B cell (primary cell): ENCODE data around the gene ABTB2. TPM values are rescaled to one million over a fixed set of nuclear protein-coding genes. Genes with fewer than 3 reads are reported as not detected.

Source experiments
- ATAC-seq: fragments of 200-7000 bp; cut with Tn5 transposase; one replicate; pipeline ENCODE4 v1.10.0; 2021; ENCODE audit warnings: low read depth, mild to moderate bottlenecking, moderate number of reproducible peaks, moderate library complexity
- CTCF ChIA-PET: fragments of 350-600 bp; sonication (Branson Sonifier 250); formaldehyde crosslinking; loops from one replicate; lab custom pipeline; 2021; ENCODE audit warnings: antibody characterized with exemption, inconsistent platforms; lab: Charles Lee
- POLR2A ChIA-PET: fragments of 350-600 bp; sonication (Branson Sonifier 250); formaldehyde crosslinking; loops from one replicate; lab custom pipeline; 2021; ENCODE audit warnings: antibody characterized with exemption; lab: Charles Lee
- DNase-seq: peaks from one replicate; pipeline ENCODE4 v3.0.0; 2013
- H2AFZ ChIP-seq: 2 replicates; pipeline ENCODE4 v1.6.1; 2012; ENCODE audit warnings: mild to moderate bottlenecking, low read depth, low read length; ENCODE audit not compliant: insufficient read depth, poor library complexity, severe bottlenecking
- H3K27ac ChIP-seq, 2 donors: 1 replicate in 1 of 2; 2 replicates in 1 of 2; pipeline ENCODE4 v1.5.1; 2012 to 2013; ENCODE audit warnings: low read length in 2 of 2, mild to moderate bottlenecking in 2 of 2, moderate library complexity in 1 of 2
- H3K27me3 ChIP-seq, 4 experiments: fragments of 200-600 bp in 1 of 4; sonication (generic) in 1 of 4; replicated peaks in 1 of 4; 1 replicate in 2 of 4; 2 replicates in 2 of 4; pipeline versions ENCODE4 v1.6.1 to v1.7.0; 2013 to 2016; ENCODE audit warnings: low read length in 3 of 4, mild to moderate bottlenecking in 2 of 4, mixed read lengths in 1 of 4, moderate library complexity in 1 of 4; ENCODE audit not compliant: insufficient read depth in 4 of 4, control insufficient read depth in 3 of 4; ENCODE audit errors: control extremely low read depth in 1 of 4
- H3K36me3 ChIP-seq, 2 experiments: replicated peaks in 1 of 2; 1 replicate in 1 of 2; 2 replicates in 1 of 2; pipeline versions ENCODE4 v1.6.1 to v1.7.1; 2013; ENCODE audit warnings: low read length in 1 of 2; ENCODE audit not compliant: insufficient read depth in 2 of 2, control insufficient read depth in 1 of 2; ENCODE audit errors: control extremely low read depth in 1 of 2, extremely low read depth in 1 of 2
- H3K4me1 ChIP-seq, 2 donors: fragments of 200-600 bp in 1 of 2; sonication (generic) in 1 of 2; 1 replicate in 1 of 2; 2 replicates in 1 of 2; pipeline versions ENCODE4 v1.5.1 to v1.6.1; 2013 to 2017; ENCODE audit warnings: low read length in 2 of 2; ENCODE audit not compliant: control insufficient read depth in 2 of 2, insufficient read depth in 2 of 2
- H3K4me2 ChIP-seq: replicated peaks from 2 replicates; pipeline ENCODE3; 2012; ENCODE audit warnings: mild to moderate bottlenecking, low read depth, low read length; ENCODE audit not compliant: poor library complexity, severe bottlenecking
- H3K4me3 ChIP-seq, 5 experiments: fragments of 200-600 bp in 1 of 5; sonication (generic) in 1 of 5; 1 replicate in 3 of 5; 2 replicates in 2 of 5; pipeline versions ENCODE4 v1.5.1 to v1.7.0; 2011 to 2016; ENCODE audit warnings: low read length in 4 of 5, mild to moderate bottlenecking in 4 of 5, low read depth in 2 of 5, control low read depth in 1 of 5, moderate library complexity in 1 of 5; ENCODE audit not compliant: insufficient read depth in 1 of 5; ENCODE audit errors: control extremely low read depth in 1 of 5, extremely low read depth in 1 of 5
- H3K79me2 ChIP-seq: fragments of 200-600 bp; sonication (generic); one replicate; pipeline ENCODE4 v1.6.0; 2016; ENCODE audit warnings: low read length; ENCODE audit not compliant: control insufficient read depth, insufficient read depth
- H3K9ac ChIP-seq: fragments of 200-600 bp; sonication (generic); 2 replicates; pipeline ENCODE4 v1.6.1; 2017; ENCODE audit warnings: mild to moderate bottlenecking, low read length, moderate library complexity
- H3K9me3 ChIP-seq, 3 donors: one replicate each; pipeline versions ENCODE4 v1.6.1 to v1.7.1; 2013; ENCODE audit warnings: low read length in 2 of 3; ENCODE audit not compliant: control insufficient read depth in 2 of 3, insufficient read depth in 1 of 3; ENCODE audit errors: control extremely low read depth in 1 of 3
- H4K20me1 ChIP-seq: 2 replicates; pipeline ENCODE4 v1.6.0; 2012; ENCODE audit warnings: mild to moderate bottlenecking, low read length; ENCODE audit not compliant: insufficient read depth, control insufficient read depth, poor library complexity, severe bottlenecking
- H3K27ac Mint-ChIP-seq: one replicate; pipeline ENCODE4 v1.8.0; 2021; ENCODE audit warnings: mixed read lengths
- H3K27me3 Mint-ChIP-seq: one replicate; pipeline ENCODE4 v1.8.0; 2021; ENCODE audit warnings: mixed read lengths
- H3K4me1 Mint-ChIP-seq: one replicate; pipeline ENCODE4 v1.8.0; 2021; ENCODE audit warnings: mixed read lengths
- H3K4me3 Mint-ChIP-seq: one replicate; pipeline ENCODE4 v1.8.0; 2021; ENCODE audit warnings: mixed read lengths
- H3K9me3 Mint-ChIP-seq: one replicate; pipeline ENCODE4 v1.8.0; 2022; ENCODE audit warnings: mixed read lengths; ENCODE audit not compliant: insufficient read depth
- EZH2 ChIP-seq: IDR thresholded peaks from 2 replicates; pipeline ENCODE4 v1.6.1; 2012; ENCODE audit warnings: borderline replicate concordance, low read depth, mild to moderate bottlenecking, moderate library complexity, low read length; ENCODE audit not compliant: insufficient read depth, poor library complexity, severe bottlenecking
- WGBS: methylation state at CpG from one replicate; pipeline ENCODE4 v1.1.5; 2013; ENCODE audit warnings: missing lambda C conversion rate; ENCODE audit not compliant: insufficient coverage; 5-methylcytosine and 5-hydroxymethylcytosine counted together
- intact Hi-C: fragments of 100-400 bp; cut with micrococcal nuclease; formaldehyde crosslinking; loops from one replicate; pipeline ENCODE4 v1.10.0; 2022
- polyA plus RNA-seq: library from polyadenylated mRNA; depleted of rRNA; stranded (reverse); fragments of >200 nt; gene quantifications from 2 replicates; pipeline ENCODE4 v1.2.3, GENCODE V29; 2012
- total RNA-seq, 2 donors: library from RNA; stranded (reverse); fragments of 120-200 nt in 1 of 2; gene quantifications; 1 replicate in 1 of 2; 2 replicates in 1 of 2; pipeline versions ENCODE4 v1.2.3 to v1.2.4, GENCODE V29; 2013 to 2022
- TF ChIP-seq, protein P1 (sequence below): fragments of 200-600 bp; IDR thresholded peaks from one replicate; pipeline ENCODE4 v1.8.0; 2022; ENCODE audit warnings: antibody characterized with exemption, mild to moderate bottlenecking

Gene ABTB2
- total and polyA plus RNA-seq, 2 donors (not counting 1 experiment from before 2014, with no cell fraction given), result 0.30 to 5.9 TPM

DNA sequence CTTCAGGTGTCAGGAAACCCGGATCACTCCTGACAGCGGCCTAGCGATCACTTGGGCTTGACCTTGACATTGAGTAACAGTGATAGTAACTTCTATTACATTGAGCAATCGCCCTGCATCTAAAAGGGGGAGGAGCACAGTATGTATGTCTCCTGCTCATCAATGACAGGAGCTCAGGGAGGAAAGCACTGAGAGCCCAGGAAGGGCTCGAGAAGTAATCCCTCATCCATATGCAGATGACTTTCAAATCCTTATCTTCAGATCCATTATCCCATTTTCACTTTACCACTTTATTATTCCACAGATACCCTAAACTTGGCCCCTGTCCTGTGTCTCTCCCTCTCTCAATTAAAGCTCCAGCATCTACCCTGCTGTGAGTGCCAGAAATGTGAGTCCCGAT is 47.8 kb downstream of the ABTB2 start:
- no peaks in the 10 kb centered on the region for H3K27me3 ChIP-seq
- H3K4me1 Mint-ChIP-seq, result peaks cover 5% of the 10 kb centered on the region
- 96% methylated on average over 3 of the region's 6 CpGs for WGBS
- TF ChIP-seq, protein P1, sequence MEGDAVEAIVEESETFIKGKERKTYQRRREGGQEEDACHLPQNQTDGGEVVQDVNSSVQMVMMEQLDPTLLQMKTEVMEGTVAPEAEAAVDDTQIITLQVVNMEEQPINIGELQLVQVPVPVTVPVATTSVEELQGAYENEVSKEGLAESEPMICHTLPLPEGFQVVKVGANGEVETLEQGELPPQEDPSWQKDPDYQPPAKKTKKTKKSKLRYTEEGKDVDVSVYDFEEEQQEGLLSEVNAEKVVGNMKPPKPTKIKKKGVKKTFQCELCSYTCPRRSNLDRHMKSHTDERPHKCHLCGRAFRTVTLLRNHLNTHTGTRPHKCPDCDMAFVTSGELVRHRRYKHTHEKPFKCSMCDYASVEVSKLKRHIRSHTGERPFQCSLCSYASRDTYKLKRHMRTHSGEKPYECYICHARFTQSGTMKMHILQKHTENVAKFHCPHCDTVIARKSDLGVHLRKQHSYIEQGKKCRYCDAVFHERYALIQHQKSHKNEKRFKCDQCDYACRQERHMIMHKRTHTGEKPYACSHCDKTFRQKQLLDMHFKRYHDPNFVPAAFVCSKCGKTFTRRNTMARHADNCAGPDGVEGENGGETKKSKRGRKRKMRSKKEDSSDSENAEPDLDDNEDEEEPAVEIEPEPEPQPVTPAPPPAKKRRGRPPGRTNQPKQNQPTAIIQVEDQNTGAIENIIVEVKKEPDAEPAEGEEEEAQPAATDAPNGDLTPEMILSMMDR, result no peak
- no peak for TF ChIP-seq EZH2
- no peak overlapping the region for H3K4me3 ChIP-seq
- no peak overlapping the region for H3K27ac ChIP-seq
- H3K9me3 Mint-ChIP-seq, result no peaks in the 10 kb centered on the region
- H3K36me3 ChIP-seq, result no peaks in the 10 kb centered on the region
- no peak overlapping the region for H3K4me3 Mint-ChIP-seq
- no peaks in the 10 kb centered on the region for H3K4me1 ChIP-seq
- H3K9me3 ChIP-seq, result no peaks in the 10 kb centered on the region
- H3K4me2 ChIP-seq, result no peak overlapping the region
- H3K27me3 Mint-ChIP-seq, result no peaks in the 10 kb centered on the region
- H2AFZ ChIP-seq, result no peak overlapping the region
- ATAC-seq (no peak), DNase-seq (no peak)
- intact Hi-C loops, result no loop called here
- H3K79me2 ChIP-seq, result no peaks in the 10 kb centered on the region
- no peaks in the 10 kb centered on the region for H4K20me1 ChIP-seq
- no peak overlapping the region for H3K9ac ChIP-seq
- CTCF ChIA-PET, result interaction anchor here (1.1 kb wide), 1 partner anchor 9 kb away, joined by 3 read pairs; no protein-coding TSS in a partner anchor
- POLR2A ChIA-PET, result no interaction called here
- H3K27ac Mint-ChIP-seq, result no peak overlapping the region

DNA sequence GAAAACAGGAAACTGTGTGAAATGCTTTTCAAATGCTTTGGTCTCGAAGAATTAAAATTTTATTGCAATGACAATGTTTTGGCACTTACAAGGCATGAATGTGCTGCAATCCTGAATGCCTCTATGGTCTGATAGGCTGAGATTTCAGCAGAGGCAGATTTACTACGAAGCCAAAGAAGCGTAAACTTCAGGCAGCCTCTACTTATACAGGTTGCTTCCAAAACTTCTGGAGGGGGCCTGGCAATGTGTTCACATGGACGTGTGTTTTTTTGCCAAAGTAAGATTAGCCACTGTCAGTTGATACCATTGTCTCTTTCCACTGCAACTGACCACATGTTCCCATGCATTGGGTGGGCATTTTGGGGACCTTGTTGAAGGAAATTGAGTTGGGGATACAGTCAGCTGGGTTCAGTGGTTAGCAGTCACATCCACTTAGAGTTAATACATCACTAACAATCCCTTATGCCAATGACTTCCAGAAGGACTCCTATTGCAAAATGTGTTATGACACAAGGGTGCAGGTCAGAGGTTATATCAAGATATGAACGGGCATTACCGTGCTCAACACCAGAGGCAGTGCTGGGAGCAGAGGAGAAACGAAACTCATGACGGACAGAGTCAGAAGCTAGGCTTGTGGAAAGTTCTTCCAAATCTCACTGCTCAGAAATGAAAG is 48.8 kb downstream of the ABTB2 start:
- intact Hi-C loops, result no loop called here

More for the DNA sequence above, 48.8 kb downstream of the ABTB2 start:
- Histone ChIP-seq H3K36me3 (no peaks in the 10 kb centered on the region), H3K4me3 (no peak overlapping the region), H3K9ac (no peak overlapping the region), H3K4me2 (no peak overlapping the region), H3K79me2 (no peaks in the 10 kb centered on the region), H3K27ac (no peak overlapping the region), H2AFZ (no peak overlapping the region), H3K4me1 (no peaks in the 10 kb centered on the region), H3K27me3 (no peaks in the 10 kb centered on the region), H4K20me1 (no peaks in the 10 kb centered on the region), H3K9me3 (no peaks in the 10 kb centered on the region)
- Mint-ChIP-seq H3K27ac (no peak overlapping the region), H3K4me1 (peaks cover 5% of the 10 kb centered on the region), H3K9me3 (no peaks in the 10 kb centered on the region), H3K27me3 (no peaks in the 10 kb centered on the region), H3K4me3 (no peak overlapping the region)
- ChIA-PET CTCF (no interaction called here), POLR2A (no interaction called here)
- no peak for DNase-seq
- ATAC-seq, result no peak
- WGBS, result 89% methylated on average over 7 of the region's 8 CpGs
- no peak for TF ChIP-seq EZH2
- TF ChIP-seq, protein P1, result no peak
